SJCRH30 (cell line): ENCODE measurements around the gene GPLD1. TPM values are rescaled to one million over a fixed set of nuclear protein-coding genes. Genes with fewer than 3 reads are reported as not detected.
"Not testable (repeated sequence)": the region's sequence is repeated elsewhere in the genome, so short reads cannot be mapped to it uniquely, and the experiment has no call there.

ENCODE experiments used
- DNase-seq, 2 experiments: peaks; one replicate each; pipeline ENCODE4 v3.0.0-alpha.2; 2015 to 2020
- H3K27ac ChIP-seq: fragments of 250-450 bp; sonication (Bioruptor Pico); 2 replicates; pipeline ENCODE4 v1.5.1; 2020; ENCODE audit warnings: mild to moderate bottlenecking, moderate library complexity
- H3K27me3 ChIP-seq: fragments of 250-450 bp; sonication (Bioruptor Pico); 2 replicates; pipeline ENCODE4 v1.5.1; 2020; ENCODE audit warnings: mild to moderate bottlenecking, moderate library complexity
- H3K36me3 ChIP-seq: fragments of 250-450 bp; sonication (Bioruptor Pico); 2 replicates; pipeline ENCODE4 v1.5.1; 2020; ENCODE audit warnings: mild to moderate bottlenecking, moderate library complexity
- H3K4me1 ChIP-seq: fragments of 250-450 bp; sonication (Bioruptor Pico); 2 replicates; pipeline ENCODE4 v1.5.1; 2020; ENCODE audit warnings: mild to moderate bottlenecking, moderate library complexity
- H3K4me3 ChIP-seq: fragments of 250-450 bp; sonication (Bioruptor Pico); 2 replicates; pipeline ENCODE4 v1.5.1; 2020; ENCODE audit warnings: mild to moderate bottlenecking, moderate library complexity
- H3K9me3 ChIP-seq: fragments of 250-450 bp; sonication (Bioruptor Pico); replicated peaks from 2 replicates; pipeline ENCODE4 v1.5.1; 2020; ENCODE audit warnings: mild to moderate bottlenecking, moderate library complexity
- total RNA-seq: library from RNA; depleted of rRNA; stranded (reverse); fragments of >200 nt; shearing (Covaris generic); gene quantifications from 2 replicates; pipeline ENCODE4 v1.2.3, GENCODE V29; 2014

GPLD1 gene
- total RNA-seq, 1 experiment from 2014 or later: 0.59 TPM

- Histone ChIP-seq H3K27ac (no peak overlapping the region), H3K27me3 (no peaks in the 10 kb centered on the region), H3K4me3 (no peak overlapping the region), H3K9me3 (no peaks in the 10 kb centered on the region), H3K36me3 (no peaks in the 10 kb centered on the region), H3K4me1 (no peaks in the 10 kb centered on the region)
- DNase-seq: no peak
Observed at GRCh38 chr6:24396824-24397223, 92.6 kb downstream of the GPLD1 start.

GRCh38 chr6:24394780-24395437 lies 94.5 kb downstream of the GPLD1 start:
- no peak overlapping the region for H3K27ac ChIP-seq
- no peak overlapping the region for H3K4me3 ChIP-seq
- H3K9me3 ChIP-seq: no peaks in the 10 kb centered on the region
- H3K36me3 ChIP-seq: no peaks in the 10 kb centered on the region
- H3K27me3 ChIP-seq: no peaks in the 10 kb centered on the region
- no peak for DNase-seq
- no peaks in the 10 kb centered on the region for H3K4me1 ChIP-seq

- Histone ChIP-seq H3K4me1 (no peaks in the 10 kb centered on the region), H3K27ac (no peak overlapping the region), H3K4me3 (no peak overlapping the region), H3K36me3 (no peaks in the 10 kb centered on the region), H3K9me3 (no peaks in the 10 kb centered on the region), H3K27me3 (no peaks in the 10 kb centered on the region)
- no peak for DNase-seq
Observed at GRCh38 chr6:24394061-24394779, 95.2 kb downstream of the GPLD1 start.

DNA sequence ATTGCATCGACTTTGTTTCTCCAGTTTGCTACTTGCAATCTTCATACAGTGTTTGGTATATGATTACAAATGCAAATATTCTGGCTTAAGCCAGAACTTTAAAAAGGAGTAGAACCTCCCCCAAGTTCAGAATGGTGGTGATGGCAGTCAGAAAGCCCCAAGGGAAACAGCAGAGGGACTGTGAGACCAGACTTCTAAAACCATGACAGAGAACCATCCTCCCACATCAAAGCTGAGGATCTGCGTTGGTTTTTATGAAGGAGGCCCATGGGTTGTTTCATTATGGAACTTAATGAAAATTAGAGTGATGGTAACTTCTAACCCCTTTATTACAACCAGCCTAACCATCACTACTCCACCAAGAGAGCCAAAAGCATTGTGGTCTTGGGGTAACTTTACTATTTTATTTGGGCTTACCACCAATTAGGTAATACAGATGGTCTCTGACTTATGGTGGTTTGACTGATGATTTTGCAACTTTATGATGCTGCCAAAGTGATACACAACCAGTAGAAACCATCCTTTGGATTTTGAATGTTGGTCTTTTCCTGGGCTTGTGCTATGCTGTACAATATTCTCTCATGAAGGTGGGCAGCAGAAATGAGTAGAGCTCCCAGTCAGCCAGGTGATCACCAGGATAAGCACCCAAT lies 97.5 kb downstream of the GPLD1 start:
- no peak for DNase-seq

GRCh38 chr6:24391208-24391607 lies 98.2 kb downstream of the GPLD1 start:
- H3K27me3 ChIP-seq: no peaks in the 10 kb centered on the region
- H3K36me3 ChIP-seq: no peaks in the 10 kb centered on the region
- DNase-seq: no peak
- no peaks in the 10 kb centered on the region for H3K4me1 ChIP-seq
- H3K9me3 ChIP-seq: no peaks in the 10 kb centered on the region
- no peak overlapping the region for H3K27ac ChIP-seq
- no peak overlapping the region for H3K4me3 ChIP-seq

More for the DNA sequence above, 97.5 kb downstream of the GPLD1 start:
- no peak overlapping the region for H3K4me3 ChIP-seq
- H3K9me3 ChIP-seq: no peaks in the 10 kb centered on the region
- no peak overlapping the region for H3K27ac ChIP-seq
- no peaks in the 10 kb centered on the region for H3K27me3 ChIP-seq
- H3K36me3 ChIP-seq: no peaks in the 10 kb centered on the region
- H3K4me1 ChIP-seq: no peaks in the 10 kb centered on the region

- H3K4me1 ChIP-seq: no peaks in the 10 kb centered on the region
- H3K4me3 ChIP-seq: no peak overlapping the region
- no peak for DNase-seq
- H3K27ac ChIP-seq: no peak overlapping the region
- no peaks in the 10 kb centered on the region for H3K27me3 ChIP-seq
- no peaks in the 10 kb centered on the region for H3K9me3 ChIP-seq
- no peaks in the 10 kb centered on the region for H3K36me3 ChIP-seq
Observed at GRCh38 chr6:24387818-24388217, 101.6 kb downstream of the GPLD1 start.

DNA sequence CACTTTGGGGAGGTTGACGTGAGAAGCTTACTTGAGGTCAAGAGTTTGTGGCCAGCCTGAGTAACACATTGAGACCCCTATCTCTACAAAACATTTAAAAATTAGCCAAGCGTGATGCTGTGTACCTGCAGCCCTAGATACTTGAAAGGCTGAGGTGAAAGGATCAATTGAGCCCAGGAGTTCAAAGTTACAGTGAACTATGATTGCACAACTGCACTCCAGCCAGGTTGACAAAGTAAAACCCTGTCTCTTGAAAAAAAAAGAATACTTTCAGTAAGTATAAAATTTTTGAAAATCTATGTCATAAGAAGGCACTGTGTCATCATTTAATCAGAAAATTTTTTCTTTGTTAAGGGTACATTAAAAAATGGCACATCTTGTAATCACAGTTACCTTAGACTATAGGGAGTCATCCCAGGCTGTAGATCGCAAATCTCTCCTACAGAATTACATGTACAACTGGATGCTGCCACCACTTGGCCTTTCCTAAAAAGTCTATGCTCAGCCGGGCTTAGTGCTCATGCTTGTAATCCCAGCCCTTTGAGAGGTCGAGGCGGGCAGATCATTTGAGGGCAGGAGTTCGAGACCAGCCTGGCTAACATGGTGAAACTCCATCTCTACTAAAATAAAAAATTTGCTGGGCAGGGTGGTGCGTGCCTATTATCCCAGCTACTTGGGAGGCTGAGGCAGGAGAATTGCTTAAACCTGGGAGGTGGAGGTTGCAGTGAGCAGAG lies 103.7 kb downstream of the GPLD1 start:
- Histone ChIP-seq H3K9me3 (no peaks in the 10 kb centered on the region), H3K4me1 (no peaks in the 10 kb centered on the region), H3K27ac (no peak overlapping the region), H3K4me3 (no peak overlapping the region), H3K27me3 (no peaks in the 10 kb centered on the region), H3K36me3 (no peaks in the 10 kb centered on the region)
- no peak for DNase-seq

GRCh38 chr6:24384369-24385130 lies 104.8 kb downstream of the GPLD1 start:
- not testable (repeated sequence) for H3K4me1 ChIP-seq, H3K9me3 ChIP-seq, H3K27ac ChIP-seq, H3K36me3 ChIP-seq, H3K4me3 ChIP-seq, H3K27me3 ChIP-seq, DNase-seq

GRCh38 chr6:24382891-24383494 lies 106.4 kb downstream of the GPLD1 start:
- H3K27ac ChIP-seq, H3K4me3 ChIP-seq, H3K4me1 ChIP-seq, H3K9me3 ChIP-seq, H3K27me3 ChIP-seq, H3K36me3 ChIP-seq, DNase-seq: not testable (repeated sequence)

DNA sequence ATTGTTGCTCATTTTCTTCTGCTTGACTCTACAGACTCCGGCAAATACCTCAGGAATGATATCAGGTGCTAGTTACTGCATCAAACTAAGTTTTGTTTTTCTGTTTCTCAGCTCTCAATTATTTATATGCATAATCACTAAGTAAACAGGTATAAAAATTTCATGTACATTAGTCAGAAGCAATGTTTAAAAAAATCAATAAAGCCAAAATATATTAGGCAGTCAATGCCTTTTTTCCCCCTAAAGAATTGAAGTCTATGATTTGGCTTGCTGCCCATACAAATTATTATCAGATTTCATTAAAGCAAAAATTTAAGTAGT lies 107.2 kb downstream of the GPLD1 start:
- H3K9me3 ChIP-seq: no peaks in the 10 kb centered on the region
- no peaks in the 10 kb centered on the region for H3K27me3 ChIP-seq

GRCh38 chr6:24381476-24382219 lies 107.7 kb downstream of the GPLD1 start:
- H3K27ac ChIP-seq: no peak overlapping the region
- no peaks in the 10 kb centered on the region for H3K27me3 ChIP-seq
- no peaks in the 10 kb centered on the region for H3K4me1 ChIP-seq
- no peaks in the 10 kb centered on the region for H3K9me3 ChIP-seq
- no peaks in the 10 kb centered on the region for H3K36me3 ChIP-seq
- no peak overlapping the region for H3K4me3 ChIP-seq
- no peak for DNase-seq

More for the DNA sequence above, 107.2 kb downstream of the GPLD1 start:
- no peak for DNase-seq
- H3K36me3 ChIP-seq: no peaks in the 10 kb centered on the region
- no peaks in the 10 kb centered on the region for H3K4me1 ChIP-seq
- H3K27ac ChIP-seq: no peak overlapping the region
- H3K4me3 ChIP-seq: no peak overlapping the region

DNA sequence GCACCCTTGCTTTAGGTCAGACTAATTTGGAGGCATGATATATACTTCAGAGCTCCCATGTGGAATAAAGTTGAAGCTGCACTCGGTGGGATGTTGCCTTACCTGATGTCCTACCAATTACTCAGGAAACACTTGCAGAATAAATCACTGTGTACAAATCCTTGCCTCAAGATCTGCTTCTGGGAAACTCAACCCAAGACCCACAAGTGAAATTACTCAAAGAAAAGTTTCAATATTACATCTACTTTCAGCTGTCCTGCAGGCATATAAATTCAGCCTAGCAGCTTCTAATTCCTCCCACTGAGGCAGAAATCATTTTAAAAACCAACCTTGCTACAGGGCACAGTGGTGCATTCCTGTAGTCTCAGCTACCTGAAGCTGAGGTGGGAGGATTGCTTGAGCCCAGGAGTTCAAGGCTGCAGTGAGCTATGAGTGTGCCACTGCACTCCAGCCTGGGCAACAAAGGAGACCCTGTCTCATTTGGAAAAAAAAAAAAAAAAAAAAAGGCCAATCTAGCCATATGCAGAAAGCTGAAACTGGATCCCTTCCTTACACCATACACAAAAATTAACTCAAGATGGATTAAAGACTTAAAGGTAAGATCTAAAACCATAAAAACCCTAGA lies 110.8 kb downstream of the GPLD1 start:
- no peaks in the 10 kb centered on the region for H3K27me3 ChIP-seq
- no peaks in the 10 kb centered on the region for H3K9me3 ChIP-seq
- no peaks in the 10 kb centered on the region for H3K36me3 ChIP-seq
- H3K4me1 ChIP-seq: no peaks in the 10 kb centered on the region
- H3K27ac ChIP-seq: no peak overlapping the region
- DNase-seq: no peak
- no peak overlapping the region for H3K4me3 ChIP-seq
